ENCODE results near the gene PRKCSH. TPM values are rescaled to one million over a fixed set of nuclear protein-coding genes. Genes with fewer than 3 reads are reported as not detected.
"Not testable (repeated sequence)": the region's sequence is repeated elsewhere in the genome, so short reads cannot be mapped to it uniquely, and the experiment has no call there.

The PRKCSH gene
- total and polyA plus RNA-seq, 2 donors (not counting 1 experiment from before 2014, with no cell fraction given) = 259 to 402 TPM

DNA sequence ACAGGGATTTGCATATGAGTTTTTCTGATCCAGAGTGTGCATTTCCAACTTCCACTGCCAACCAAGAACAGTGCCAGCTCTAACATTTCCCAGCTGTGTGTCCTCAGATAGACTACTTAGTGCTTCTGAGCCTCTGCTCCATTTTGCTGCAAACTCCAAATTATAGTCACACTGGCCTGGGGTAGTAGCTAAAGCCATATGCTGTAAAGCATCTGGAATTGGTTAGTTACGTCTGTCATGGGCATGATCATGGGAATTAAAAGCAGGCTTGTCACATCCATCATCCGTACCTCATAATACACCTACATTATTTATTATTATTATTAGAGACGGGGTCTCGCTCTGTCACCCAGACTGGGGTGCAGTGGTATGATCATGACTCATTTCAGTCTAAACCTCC lies 38.3 kb downstream of the PRKCSH start:
- ATAC-seq (ENCODE audit: low read depth) (no peak), DNase-seq (no peak)
- intact Hi-C loops (cut with micrococcal nuclease) = no loop called here
- peaks cover 3% of the 10 kb centered on the region in 2 donors for H3K4me1 ChIP-seq (ENCODE audit: control insufficient read depth in 2 of 2, insufficient read depth in 2 of 2, low read length in 2 of 2)
- H2AFZ ChIP-seq (ENCODE audit: insufficient read depth, low read depth, low read length, poor library complexity, severe bottlenecking) = no peak overlapping the region
- H3K9me3 ChIP-seq (ENCODE audit: control extremely low read depth in 1 of 3, control insufficient read depth in 2 of 3, insufficient read depth in 1 of 3, low read length in 2 of 3) = no peaks in the 10 kb centered on the region
- H3K4me1 Mint-ChIP-seq = peaks cover 3% of the 10 kb centered on the region
- no peak for TF ChIP-seq EZH2 (IDR thresholded peaks at IDR 0.05; ENCODE audit: borderline replicate concordance, insufficient read depth, low read depth, low read length, poor library complexity, severe bottlenecking)
- TF ChIP-seq, protein P1, sequence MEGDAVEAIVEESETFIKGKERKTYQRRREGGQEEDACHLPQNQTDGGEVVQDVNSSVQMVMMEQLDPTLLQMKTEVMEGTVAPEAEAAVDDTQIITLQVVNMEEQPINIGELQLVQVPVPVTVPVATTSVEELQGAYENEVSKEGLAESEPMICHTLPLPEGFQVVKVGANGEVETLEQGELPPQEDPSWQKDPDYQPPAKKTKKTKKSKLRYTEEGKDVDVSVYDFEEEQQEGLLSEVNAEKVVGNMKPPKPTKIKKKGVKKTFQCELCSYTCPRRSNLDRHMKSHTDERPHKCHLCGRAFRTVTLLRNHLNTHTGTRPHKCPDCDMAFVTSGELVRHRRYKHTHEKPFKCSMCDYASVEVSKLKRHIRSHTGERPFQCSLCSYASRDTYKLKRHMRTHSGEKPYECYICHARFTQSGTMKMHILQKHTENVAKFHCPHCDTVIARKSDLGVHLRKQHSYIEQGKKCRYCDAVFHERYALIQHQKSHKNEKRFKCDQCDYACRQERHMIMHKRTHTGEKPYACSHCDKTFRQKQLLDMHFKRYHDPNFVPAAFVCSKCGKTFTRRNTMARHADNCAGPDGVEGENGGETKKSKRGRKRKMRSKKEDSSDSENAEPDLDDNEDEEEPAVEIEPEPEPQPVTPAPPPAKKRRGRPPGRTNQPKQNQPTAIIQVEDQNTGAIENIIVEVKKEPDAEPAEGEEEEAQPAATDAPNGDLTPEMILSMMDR (IDR thresholded peaks at IDR 0.05) = no peak
- no peaks in the 10 kb centered on the region for H3K9me3 Mint-ChIP-seq (ENCODE audit: insufficient read depth)
- H3K27me3 ChIP-seq (replicated peaks in 1 of 4; ENCODE audit: control extremely low read depth in 1 of 4, control insufficient read depth in 3 of 4, insufficient read depth in 4 of 4, low read length in 3 of 4) = peaks cover 0 to 18% (median 2%) of the 10 kb centered on the region in 4 experiments
- H3K9ac ChIP-seq (ENCODE audit: low read length) = no peak overlapping the region
- no peak overlapping the region for H3K27ac ChIP-seq (ENCODE audit: low read length in 2 of 2)
- no peaks in the 10 kb centered on the region for H4K20me1 ChIP-seq (ENCODE audit: control insufficient read depth, insufficient read depth, low read length, poor library complexity, severe bottlenecking)
- no peak overlapping the region for H3K4me3 ChIP-seq (ENCODE audit: control extremely low read depth in 1 of 5, extremely low read depth in 1 of 5, insufficient read depth in 1 of 5, low read depth in 2 of 5, low read length in 4 of 5)
- POLR2A ChIA-PET = no interaction called here
- WGBS (ENCODE audit: insufficient coverage) = 45% methylated on average over 2 of the region's 4 CpGs
- no peak overlapping the region for H3K4me3 Mint-ChIP-seq
- peaks cover 18% of the 10 kb centered on the region for H3K27me3 Mint-ChIP-seq
- CTCF ChIA-PET = no interaction called here
- H3K36me3 ChIP-seq (replicated peaks in 1 of 2; ENCODE audit: control extremely low read depth in 1 of 2, control insufficient read depth in 1 of 2, extremely low read depth in 1 of 2, insufficient read depth in 2 of 2, low read length in 1 of 2) = no peaks in the 10 kb centered on the region
- no peak overlapping the region for H3K27ac Mint-ChIP-seq
- H3K79me2 ChIP-seq (ENCODE audit: control insufficient read depth, insufficient read depth, low read length) = no peaks in the 10 kb centered on the region
- H3K4me2 ChIP-seq (replicated peaks; ENCODE audit: low read depth, low read length, poor library complexity, severe bottlenecking) = no peak overlapping the region

GRCh38 chr19:11475343-11475742 lies 39.9 kb downstream of the PRKCSH start:
- H3K9me3 Mint-ChIP-seq (ENCODE audit: insufficient read depth); H3K4me3 ChIP-seq (ENCODE audit: control extremely low read depth in 1 of 5, extremely low read depth in 1 of 5, insufficient read depth in 1 of 5, low read depth in 2 of 5, low read length in 4 of 5); H3K9ac ChIP-seq (ENCODE audit: low read length); POLR2A ChIA-PET; H3K4me3 Mint-ChIP-seq; H3K36me3 ChIP-seq (replicated peaks in 1 of 2; ENCODE audit: control extremely low read depth in 1 of 2, control insufficient read depth in 1 of 2, extremely low read depth in 1 of 2, insufficient read depth in 2 of 2, low read length in 1 of 2); ATAC-seq (ENCODE audit: low read depth); H3K27ac ChIP-seq (ENCODE audit: low read length in 2 of 2); H3K4me1 Mint-ChIP-seq; H3K9me3 ChIP-seq (ENCODE audit: control extremely low read depth in 1 of 3, control insufficient read depth in 2 of 3, insufficient read depth in 1 of 3, low read length in 2 of 3); H3K27ac Mint-ChIP-seq; H3K79me2 ChIP-seq (ENCODE audit: control insufficient read depth, insufficient read depth, low read length); H3K4me2 ChIP-seq (replicated peaks; ENCODE audit: low read depth, low read length, poor library complexity, severe bottlenecking); intact Hi-C loops (cut with micrococcal nuclease); DNase-seq; H4K20me1 ChIP-seq (ENCODE audit: control insufficient read depth, insufficient read depth, low read length, poor library complexity, severe bottlenecking); H2AFZ ChIP-seq (ENCODE audit: insufficient read depth, low read depth, low read length, poor library complexity, severe bottlenecking): not testable (repeated sequence)
- peaks cover 0 to 30% (median 9%) of the 10 kb centered on the region in 4 experiments for H3K27me3 ChIP-seq (replicated peaks in 1 of 4; ENCODE audit: control extremely low read depth in 1 of 4, control insufficient read depth in 3 of 4, insufficient read depth in 4 of 4, low read length in 3 of 4)
- peaks cover 23% of the 10 kb centered on the region for H3K27me3 Mint-ChIP-seq
- CTCF ChIA-PET = interaction anchor here (0.6 to 0.7 kb wide), 3 partner anchors 71 to 399 kb away, joined by 3 to 5 read pairs (median 4); no protein-coding TSS in a partner anchor
- peaks cover 11 to 17% of the 10 kb centered on the region in 2 donors for H3K4me1 ChIP-seq (ENCODE audit: control insufficient read depth in 2 of 2, insufficient read depth in 2 of 2, low read length in 2 of 2)
- no CpG with 5 or more reads among the region's 3 CpGs for WGBS (ENCODE audit: insufficient coverage)
